AML-193 (cell line): ENCODE measurements around the gene ENGASE.
"Not testable (repeated sequence)": the region's sequence is repeated elsewhere in the genome, so short reads cannot be mapped to it uniquely, and the experiment has no call there.

Experiments used
- DNase-seq, 2 experiments: peaks; one replicate each; lab custom pipeline; 2025; lab: John Stamatoyannopoulos, UW

Gene ENGASE

DNA sequence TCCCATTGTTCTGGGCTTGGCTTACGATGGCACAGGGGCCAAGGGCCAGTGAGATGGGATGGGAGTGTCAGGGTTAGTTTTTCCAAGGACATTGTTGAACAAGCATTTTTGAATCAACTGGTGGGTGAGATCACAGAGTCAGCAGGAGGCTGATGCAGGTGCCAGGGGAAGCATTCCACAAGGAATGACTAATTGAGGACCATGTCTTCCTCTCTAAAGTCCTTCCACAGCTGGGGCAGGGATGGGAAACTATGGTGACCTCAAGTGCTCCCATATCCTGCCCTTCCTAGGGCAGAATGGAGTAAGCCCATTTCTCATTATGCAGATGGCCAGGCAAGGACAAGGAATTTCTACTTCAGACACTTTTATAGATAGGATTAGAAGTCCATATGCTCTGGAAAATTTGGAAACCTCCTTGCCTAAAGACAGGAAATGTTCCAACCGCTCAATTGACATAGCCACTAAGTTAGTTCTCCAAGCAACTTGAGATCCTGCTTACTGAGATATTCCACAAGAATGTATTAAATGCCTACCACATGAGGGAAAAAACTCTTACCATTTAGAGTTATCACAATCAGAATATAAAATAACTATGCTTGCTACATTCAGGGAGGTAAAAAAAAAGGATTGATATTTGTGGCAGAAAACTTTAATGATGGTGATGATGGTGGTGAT, 21.2 kb upstream of the ENGASE start:
- no peak for DNase-seq

DNA sequence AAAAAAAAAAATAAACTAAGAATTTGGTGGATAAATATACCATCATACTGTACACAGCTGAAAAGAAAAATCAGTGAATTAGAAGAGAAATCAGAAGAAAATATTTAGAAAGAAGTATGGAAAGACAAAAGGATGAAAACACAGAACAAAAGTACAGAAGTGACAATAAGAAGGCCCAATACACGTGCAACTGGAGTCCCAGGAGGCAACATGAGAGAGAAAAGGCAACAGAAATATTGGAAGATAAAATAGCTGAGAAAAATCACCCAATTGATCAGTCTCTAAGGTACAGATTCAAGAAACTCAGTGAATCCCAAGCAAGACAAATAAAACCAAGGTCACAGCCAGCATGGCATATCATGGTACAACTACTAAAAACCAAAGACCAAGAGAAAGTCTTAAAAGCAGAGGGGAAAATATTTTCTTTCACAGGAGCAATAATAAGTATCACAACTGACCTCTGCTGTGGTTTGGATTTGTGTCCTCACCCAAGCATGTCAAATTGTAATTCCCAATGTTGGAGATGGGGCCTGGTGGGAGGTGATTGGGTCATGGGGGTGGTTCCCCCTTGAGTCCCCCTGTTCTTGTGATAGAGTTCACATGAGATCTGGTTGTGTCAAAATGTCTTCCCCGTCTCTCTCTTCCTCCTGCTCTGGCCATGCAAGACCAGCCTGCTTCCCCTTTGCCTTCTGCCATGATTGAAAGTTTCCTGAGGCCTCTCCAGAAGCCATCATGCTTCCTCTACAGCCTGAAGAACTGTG, 20.2 kb upstream of the ENGASE start:
- DNase-seq = no peak

GRCh38 chr17:79055197-79055596, 19.4 kb upstream of the ENGASE start:
- no peak for DNase-seq

DNA sequence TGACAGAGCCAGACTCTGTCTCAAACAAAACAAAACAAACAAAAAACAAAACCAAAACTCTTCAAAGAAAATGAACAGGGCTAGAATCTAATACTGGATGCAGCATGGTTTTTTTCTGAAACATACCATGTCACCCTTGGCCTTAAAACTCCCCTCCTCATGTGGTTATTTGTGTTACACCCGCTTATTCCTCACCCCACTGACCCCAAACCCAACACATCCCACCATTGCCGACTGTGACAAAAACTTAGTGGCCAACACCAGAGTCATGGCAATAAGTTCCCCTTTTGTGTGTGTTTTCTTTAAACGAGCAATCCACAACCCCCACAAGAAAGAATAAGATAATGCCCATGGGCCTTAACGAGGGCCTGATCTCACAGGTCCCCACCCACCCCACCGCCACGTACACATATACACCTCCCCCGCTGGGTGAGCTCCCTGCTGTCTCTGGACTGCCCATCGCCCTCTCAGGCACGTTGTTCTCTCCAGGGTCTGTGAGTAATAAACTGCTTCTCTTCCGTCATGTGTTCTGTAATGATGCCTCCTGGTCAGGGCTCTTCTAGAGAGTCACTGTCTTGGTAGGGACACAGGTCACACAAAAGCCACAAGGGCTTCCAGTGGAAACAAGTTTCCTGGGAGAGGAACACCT, 16.8 kb upstream of the ENGASE start:
- DNase-seq = no peak

- DNase-seq = no peak
These were observed 11.9 kb upstream of the ENGASE start for GRCh38 chr17:79062691-79063090.

DNA sequence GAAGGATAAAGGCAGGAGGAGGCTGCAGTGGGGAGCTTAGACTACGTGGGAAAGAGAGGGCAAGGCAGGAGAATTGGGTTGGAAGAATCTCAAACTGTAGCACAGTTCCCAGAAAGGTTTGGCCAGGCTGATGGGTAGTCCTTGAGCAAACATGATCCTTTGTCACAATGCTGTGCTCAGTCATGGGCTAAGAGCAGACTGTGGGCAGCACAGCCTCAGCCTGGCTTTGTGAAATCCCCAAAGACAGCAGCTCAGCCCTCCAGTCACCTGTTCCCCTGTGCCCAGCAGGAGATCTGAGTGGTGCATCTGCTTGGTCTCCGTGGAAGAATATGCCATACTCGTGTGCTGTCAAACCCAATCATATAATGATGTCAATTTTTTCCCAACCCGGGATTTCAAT, 10.6 kb upstream of the ENGASE start:
- no peak for DNase-seq

- DNase-seq = peak; percentile 45 to 68
These were observed 9.4 kb upstream of the ENGASE start for GRCh38 chr17:79065105-79065670.

DNA sequence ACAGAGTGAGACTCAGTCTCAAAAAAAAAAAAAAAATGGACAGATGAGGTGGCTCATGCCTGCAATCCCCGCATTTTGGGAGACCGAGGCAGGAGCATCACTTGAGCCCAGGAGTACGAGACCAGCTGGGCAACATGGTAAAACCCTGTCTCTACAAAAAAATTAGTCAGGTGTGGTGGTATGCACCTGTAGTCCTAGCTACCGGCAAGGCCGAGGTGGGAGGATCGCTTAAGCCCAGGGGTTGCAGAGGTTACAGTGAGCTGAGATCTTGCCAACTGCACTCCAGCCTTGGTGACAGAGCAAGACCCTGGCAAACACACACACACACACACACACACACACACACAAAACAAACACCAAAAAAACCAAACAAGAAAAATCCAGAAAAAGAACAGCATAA, 7.7 kb upstream of the ENGASE start:
- DNase-seq = no peak

- DNase-seq = no peak
These were observed 4.3 kb upstream of the ENGASE start for GRCh38 chr17:79070266-79070880.

DNA sequence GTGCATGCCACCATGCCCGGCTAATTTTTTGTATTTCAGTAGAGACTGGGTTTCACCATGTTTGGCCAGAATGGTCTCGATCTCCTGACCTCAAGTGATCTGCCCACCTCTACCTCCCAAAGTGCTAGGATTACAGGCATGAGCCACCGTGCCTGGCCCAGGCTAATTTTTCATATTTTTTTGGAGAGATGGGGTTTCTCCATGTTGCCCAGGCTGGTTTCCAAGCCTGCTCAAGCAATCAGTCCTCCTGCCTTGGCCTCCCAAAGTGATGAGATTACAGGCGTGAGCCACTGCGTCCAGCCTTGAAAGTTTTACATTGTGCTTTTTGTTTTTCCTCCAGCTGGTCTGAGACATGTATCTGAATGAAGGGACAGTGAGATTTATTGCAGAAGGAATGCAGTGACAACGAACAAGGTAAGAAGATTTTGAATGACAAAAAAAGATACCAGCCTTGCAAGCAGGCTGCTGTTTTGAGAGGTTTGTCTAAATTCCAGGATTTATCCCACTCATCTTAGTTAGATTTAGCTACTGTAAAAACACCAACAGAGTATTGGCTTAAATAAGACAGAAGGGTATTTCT, 3.4 kb upstream of the ENGASE start:
- no peak for DNase-seq

DNA sequence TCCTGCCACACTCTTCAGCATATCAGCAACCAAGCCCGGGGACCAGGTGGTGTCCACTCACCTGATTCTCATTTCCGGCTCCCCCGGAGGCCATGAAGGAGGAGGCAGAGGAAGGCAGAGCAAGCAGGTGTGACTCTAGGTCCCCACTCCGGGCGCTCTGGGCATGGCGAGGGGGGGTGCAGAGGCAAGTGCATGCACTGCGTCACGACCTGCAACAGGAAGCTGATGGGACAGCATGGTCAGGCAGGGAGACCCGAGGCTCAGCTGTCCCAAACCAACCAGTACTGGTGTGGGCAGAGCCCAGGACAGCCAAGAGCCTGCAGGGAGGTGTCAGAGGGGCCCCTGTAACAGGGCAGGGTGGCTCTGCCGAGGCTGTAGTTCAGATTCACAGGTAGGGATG, 2.1 kb upstream of the ENGASE start:
- DNase-seq = no peak

GRCh38 chr17:79073016-79073705, 1.5 kb upstream of the ENGASE start:
- no peak for DNase-seq

- no peak for DNase-seq
These were observed 927 bp upstream of the ENGASE start for GRCh38 chr17:79073706-79074088.

DNA sequence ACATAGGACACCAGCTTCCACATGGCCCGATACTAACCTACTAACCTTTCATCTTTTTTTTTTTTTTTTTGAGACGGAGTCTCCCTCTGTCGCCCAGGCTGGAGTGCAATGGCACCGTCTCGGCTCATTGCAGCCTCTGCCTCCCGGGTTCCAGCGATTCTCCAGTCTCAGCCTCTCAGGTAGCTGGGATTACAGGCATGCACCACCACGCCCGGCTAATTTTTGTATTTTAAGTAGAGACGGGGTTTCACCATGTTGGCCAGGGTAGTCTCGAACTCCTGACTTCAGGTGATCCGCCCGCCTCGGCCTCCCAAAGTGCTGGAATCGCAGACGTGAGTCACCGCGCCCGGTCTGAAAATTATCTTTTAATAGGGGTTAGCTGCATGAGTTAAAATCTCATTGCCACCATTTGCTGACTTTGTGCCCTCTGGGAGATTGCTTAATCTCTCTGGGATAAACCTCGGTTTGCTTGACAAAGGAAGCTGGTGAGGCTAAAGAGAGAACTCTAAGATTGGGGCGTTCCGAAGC, 439 bp upstream of the ENGASE start:
- DNase-seq = not testable (repeated sequence)

GRCh38 chr17:79075446-79075750, 774 bp downstream of the ENGASE start:
- peak in 1 of 2 experiments; percentile 18 for DNase-seq

DNA sequence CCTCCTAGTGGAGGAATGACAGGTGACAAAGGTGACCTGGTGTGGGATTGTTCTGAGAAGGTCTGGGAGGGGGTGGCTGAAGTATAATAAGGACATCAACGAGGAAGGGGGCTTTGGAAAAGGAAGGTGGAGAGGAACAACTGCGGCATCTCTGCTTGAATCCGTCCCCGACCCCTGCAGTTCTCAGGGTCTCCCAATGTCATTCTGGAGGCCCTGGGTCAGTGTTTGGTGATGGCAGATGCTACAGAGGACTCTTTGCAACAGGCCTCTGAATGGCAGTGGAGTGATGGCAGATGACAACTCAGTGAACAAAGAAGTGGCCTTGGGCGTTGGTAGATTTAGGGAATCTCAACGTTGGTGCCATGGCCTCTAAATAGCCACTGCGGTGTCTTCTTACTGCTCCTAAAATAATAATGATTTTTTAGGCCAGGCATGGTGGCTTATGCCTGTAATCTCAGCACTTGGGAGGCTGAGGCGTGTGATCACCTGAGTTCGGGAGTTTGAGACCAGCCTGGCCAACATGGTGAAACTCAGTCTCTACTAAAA, 1.3 kb downstream of the ENGASE start:
- no peak for DNase-seq

DNA sequence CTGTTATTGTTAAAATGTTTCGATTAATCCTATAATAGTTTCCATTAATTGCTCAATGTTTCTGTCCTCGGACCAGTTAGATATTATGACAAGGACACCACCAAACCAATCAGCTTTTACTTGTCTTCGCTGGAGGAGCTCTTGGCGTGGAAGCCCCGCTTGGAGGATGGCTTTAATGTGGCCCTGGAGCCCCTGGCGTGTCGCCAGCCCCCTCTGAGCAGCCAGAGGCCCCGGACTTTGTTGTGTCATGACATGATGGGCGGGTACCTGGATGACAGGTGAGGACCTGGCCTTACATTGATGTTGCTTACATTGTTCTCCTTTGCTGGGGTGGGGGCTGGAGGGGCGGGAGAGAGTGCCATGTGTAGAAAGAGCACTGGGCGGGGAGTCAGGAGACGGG, 3.0 kb downstream of the ENGASE start:
- DNase-seq = no peak

GRCh38 chr17:79078476-79079190, 4.0 kb downstream of the ENGASE start:
- DNase-seq = no peak

DNA sequence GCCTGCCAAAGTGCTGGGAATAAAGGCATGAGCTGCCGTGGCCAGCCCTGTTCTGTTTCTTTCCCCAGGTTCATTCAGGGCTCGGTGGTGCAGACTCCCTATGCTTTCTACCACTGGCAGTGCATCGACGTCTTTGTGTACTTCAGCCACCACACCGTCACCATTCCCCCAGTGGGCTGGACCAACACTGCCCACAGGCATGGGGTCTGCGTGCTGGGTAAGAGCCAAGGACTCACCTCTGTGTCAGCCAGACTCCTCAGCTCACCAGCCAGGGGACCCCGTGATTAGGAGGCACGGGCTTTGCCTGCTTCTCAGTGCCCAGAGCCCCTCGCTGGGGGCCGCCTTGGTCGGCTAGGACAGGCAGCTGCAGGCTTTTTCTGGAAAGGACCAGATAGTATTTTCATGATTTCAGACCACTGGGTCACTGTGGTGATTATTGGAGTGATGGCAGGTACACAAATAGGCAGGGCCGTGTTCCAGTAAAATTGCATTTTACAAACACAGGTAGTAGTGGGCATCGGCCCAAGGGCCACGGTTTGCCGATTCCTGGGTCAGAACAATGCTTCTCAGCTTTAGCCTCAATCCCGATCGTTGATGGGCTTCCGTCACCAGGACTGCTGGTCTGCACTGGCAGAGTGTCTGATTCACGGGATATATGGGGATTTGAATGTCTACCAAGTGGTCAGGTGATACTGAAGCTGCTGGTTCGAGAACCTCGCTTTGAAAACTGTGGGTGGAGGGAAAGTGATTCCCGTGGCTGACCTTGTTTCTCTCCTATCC, 5.0 kb downstream of the ENGASE start:
- DNase-seq = no peak

DNA sequence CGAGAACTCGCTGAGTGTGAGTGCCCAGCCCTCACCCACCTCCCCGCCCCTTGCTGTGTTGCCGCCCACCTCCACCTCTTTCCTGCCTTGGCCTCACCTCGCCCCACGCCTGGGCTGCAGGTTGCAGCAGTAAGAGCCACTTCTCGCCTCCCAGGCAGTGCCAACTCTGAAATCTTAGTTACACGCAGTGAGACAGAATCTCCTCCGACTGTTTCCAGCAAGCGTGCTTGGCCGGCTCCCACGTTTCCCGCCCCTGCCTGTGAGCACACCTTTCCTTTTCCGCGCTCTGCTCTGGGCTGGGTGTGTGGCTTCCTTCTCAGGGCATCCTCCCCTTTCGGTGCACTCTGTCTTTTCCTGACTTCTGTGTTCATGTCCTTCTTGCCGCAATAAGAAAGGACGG, 5.7 kb downstream of the ENGASE start:
- no peak for DNase-seq
